H1 (cell line): ENCODE data around the gene BCL2L1. TPM values are rescaled to one million over a fixed set of nuclear protein-coding genes. Genes with fewer than 3 reads are reported as not detected.
A peak's percentile ranks its signal among the peaks of the same experiment; 100 is the strongest.

Experiments
- CTCF ChIA-PET: fragments of 300-600 bp; sonication (Branson Sonifier 250); formaldehyde crosslinking; loops from one replicate; lab custom pipeline; 2021; ENCODE audit not compliant: partially characterized antibody; lab: Charles Lee
- POLR2A ChIA-PET: fragments of 300-600 bp; sonication (Branson Sonifier 250); formaldehyde crosslinking; loops from one replicate; lab custom pipeline; 2021; ENCODE audit warnings: inconsistent platforms; ENCODE audit not compliant: partially characterized antibody; lab: Charles Lee
- DNase-seq, 2 experiments: peaks; one replicate each; pipeline versions ENCODE4 v3.0.0 to v3.0.0-alpha.2; 2010 to 2022; ENCODE audit warnings: low spot score in 2 of 2, low read depth in 1 of 2, mixed read lengths in 1 of 2
- FAIRE-seq: peaks from 2 replicates; lab custom pipeline; 2011; peaks lifted over from hg19 to GRCh38; lab: Jason Lieb, UNC
- H2AFZ ChIP-seq: 2 replicates; pipeline ENCODE4 v1.8.1; 2012; ENCODE audit warnings: low read length, inconsistent platforms
- H2AK5ac ChIP-seq: 2 replicates; pipeline ENCODE4 v1.6.1; 2013; ENCODE audit warnings: low read depth, low read length
- H2BK120ac ChIP-seq: replicated peaks from 2 replicates; pipeline ENCODE3; 2013; ENCODE audit warnings: low read depth, low read length, inconsistent platforms
- H2BK12ac ChIP-seq: 2 replicates; pipeline ENCODE4 v1.6.1; 2013; ENCODE audit warnings: low read depth, low read length
- H2BK15ac ChIP-seq: 2 replicates; pipeline ENCODE4 v1.6.1; 2013; ENCODE audit warnings: low read length
- H2BK20ac ChIP-seq: 2 replicates; pipeline ENCODE4 v1.6.1; 2013; ENCODE audit warnings: low read length
- H2BK5ac ChIP-seq: 2 replicates; pipeline ENCODE4 v1.6.1; 2013; ENCODE audit warnings: low read depth, low read length
- H3K14ac ChIP-seq: 2 replicates; pipeline ENCODE4 v1.6.1; 2013; ENCODE audit warnings: inconsistent platforms; ENCODE audit not compliant: insufficient read length
- H3K18ac ChIP-seq: 2 replicates; pipeline ENCODE4 v1.6.1; 2013; ENCODE audit warnings: low read length; ENCODE audit errors: extremely low read depth
- H3K23ac ChIP-seq: 2 replicates; pipeline ENCODE4 v1.6.1; 2013; ENCODE audit warnings: inconsistent platforms; ENCODE audit not compliant: insufficient read length
- H3K23me2 ChIP-seq: 2 replicates; pipeline ENCODE4 v1.6.1; 2013; ENCODE audit warnings: low read depth, low read length
- H3K27ac ChIP-seq: 2 replicates; pipeline ENCODE4 v1.6.1; 2011; ENCODE audit warnings: low read depth, low read length, inconsistent platforms
- H3K27me3 ChIP-seq, 4 experiments: replicated peaks in 1 of 4; 1 replicate in 1 of 4; 2 replicates in 3 of 4; pipeline versions ENCODE4 v1.6.1 to v1.8.1; 2011 to 2013; ENCODE audit warnings: low read length in 3 of 4, mild to moderate bottlenecking in 3 of 4, inconsistent platforms in 2 of 4, mixed read lengths in 2 of 4, moderate library complexity in 1 of 4; ENCODE audit not compliant: control insufficient read depth in 3 of 4, insufficient read depth in 3 of 4; ENCODE audit errors: extremely low read depth in 1 of 4
- H3K36me3 ChIP-seq, 4 experiments: 2 replicates each; pipeline versions ENCODE4 v1.6.1 to v1.8.1; 2011 to 2013; ENCODE audit warnings: mild to moderate bottlenecking in 4 of 4, low read length in 3 of 4, moderate library complexity in 2 of 4, control low read depth in 1 of 4, inconsistent platforms in 1 of 4; ENCODE audit not compliant: insufficient read depth in 4 of 4, control insufficient read depth in 2 of 4
- H3K4ac ChIP-seq: replicated peaks from 2 replicates; pipeline ENCODE3; 2013; ENCODE audit warnings: low read length, low read depth, mixed read lengths, inconsistent platforms; ENCODE audit not compliant: insufficient read length
- H3K4me1 ChIP-seq, 4 experiments: replicated peaks in 1 of 4; 1 replicate in 1 of 4; 2 replicates in 3 of 4; pipeline versions ENCODE4 v1.6.1 to v1.8.1; 2011 to 2013; ENCODE audit warnings: low read length in 3 of 4, inconsistent platforms in 2 of 4, mixed read lengths in 1 of 4; ENCODE audit not compliant: insufficient read depth in 4 of 4, control insufficient read depth in 3 of 4
- H3K4me2 ChIP-seq, 2 experiments: 2 replicates each; pipeline versions ENCODE4 v1.6.1 to v1.8.1; 2011 to 2013; ENCODE audit warnings: low read depth in 2 of 2, low read length in 2 of 2, control low read depth in 1 of 2, inconsistent platforms in 1 of 2, mild to moderate bottlenecking in 1 of 2; ENCODE audit not compliant: insufficient read depth in 1 of 2
- H3K4me3 ChIP-seq, 4 experiments: fragments of 200-600, 300-600 bp in 1 of 4; sonication (generic), shearing (Covaris generic), sonication (Bioruptor Twin) in 1 of 4; 2 replicates each; pipeline versions ENCODE4 v1.5.1 to v1.8.1; 2011 to 2016; ENCODE audit warnings: low read length in 4 of 4, low read depth in 3 of 4, control low read depth in 2 of 4, inconsistent platforms in 2 of 4, mild to moderate bottlenecking in 2 of 4, mixed read lengths in 1 of 4, moderate library complexity in 1 of 4; ENCODE audit not compliant: insufficient read depth in 2 of 4; ENCODE audit errors: extremely low read depth in 1 of 4
- H3K56ac ChIP-seq: replicated peaks from 2 replicates; pipeline ENCODE3; 2013; ENCODE audit warnings: low read depth, mild to moderate bottlenecking, mixed read lengths, low read length, inconsistent platforms; ENCODE audit not compliant: insufficient read length
- H3K79me1 ChIP-seq: 2 replicates; pipeline ENCODE4 v1.6.1; 2013; ENCODE audit warnings: low read depth, low read length, control low read depth
- H3K79me2 ChIP-seq, 2 experiments: 2 replicates each; pipeline versions ENCODE4 v1.6.1 to v1.8.1; 2012 to 2013; ENCODE audit warnings: low read length in 2 of 2, mild to moderate bottlenecking in 2 of 2, inconsistent platforms in 1 of 2; ENCODE audit not compliant: insufficient read depth in 2 of 2, control insufficient read depth in 1 of 2
- H3K9ac ChIP-seq, 4 experiments: replicated peaks in 1 of 4; 1 replicate in 1 of 4; 2 replicates in 3 of 4; pipeline versions ENCODE4 v1.6.1 to v1.8.1; 2011 to 2013; ENCODE audit warnings: low read depth in 3 of 4, low read length in 3 of 4, control low read depth in 2 of 4, mild to moderate bottlenecking in 2 of 4, moderate library complexity in 2 of 4, inconsistent platforms in 1 of 4; ENCODE audit errors: extremely low read depth in 1 of 4
- H3K9me3 ChIP-seq, 2 experiments: 2 replicates each; pipeline versions ENCODE4 v1.6.1 to v1.8.1; 2012 to 2013; ENCODE audit warnings: mild to moderate bottlenecking in 2 of 2, moderate library complexity in 2 of 2, control low read depth in 1 of 2, inconsistent platforms in 1 of 2, low read depth in 1 of 2, low read length in 1 of 2, mixed read lengths in 1 of 2; ENCODE audit not compliant: insufficient read depth in 2 of 2
- H4K20me1 ChIP-seq, 2 experiments: replicated peaks in 1 of 2; 2 replicates each; pipeline versions ENCODE3 to v1.8.1; 2011 to 2013; ENCODE audit warnings: inconsistent platforms in 2 of 2, low read length in 2 of 2, mild to moderate bottlenecking in 1 of 2; ENCODE audit not compliant: insufficient read depth in 2 of 2, control insufficient read depth in 1 of 2
- H4K5ac ChIP-seq: 2 replicates; pipeline ENCODE4 v1.6.1; 2013; ENCODE audit warnings: low read length, low read depth, mixed read lengths, inconsistent platforms; ENCODE audit not compliant: insufficient read length
- H4K8ac ChIP-seq: 2 replicates; pipeline ENCODE4 v1.8.0; 2013; ENCODE audit warnings: mild to moderate bottlenecking, moderate library complexity, low read length, inconsistent platforms; ENCODE audit not compliant: insufficient read depth; ENCODE audit errors: extremely low read depth
- H4K91ac ChIP-seq: replicated peaks from 2 replicates; pipeline ENCODE3; 2013; ENCODE audit warnings: low read length, mixed read lengths, inconsistent platforms; ENCODE audit not compliant: insufficient read length
- BACH1 ChIP-seq: IDR thresholded peaks from 2 replicates; pipeline ENCODE4 v1.6.1; 2012; ENCODE audit warnings: low read length, improper control_type of control experiment
- BRCA1 ChIP-seq: IDR thresholded peaks from 2 replicates; pipeline ENCODE4 v1.6.1; 2012; ENCODE audit warnings: low read depth, low read length, improper control_type of control experiment
- CHD1 ChIP-seq: IDR thresholded peaks from 2 replicates; pipeline ENCODE4 v1.6.1; 2012; ENCODE audit warnings: low read depth, low read length, improper control_type of control experiment
- E2F6 ChIP-seq: IDR thresholded peaks from 2 replicates; pipeline ENCODE4 v1.6.1; 2012; ENCODE audit warnings: inconsistent platforms
- JUND ChIP-seq: IDR thresholded peaks from 2 replicates; pipeline ENCODE4 v1.6.1; 2011; ENCODE audit warnings: mild to moderate bottlenecking, improper control_type of control experiment, low read length
- PHF8 ChIP-seq: fragments of 200-600 bp; sonication (generic); conservative IDR thresholded peaks from 2 replicates; pipeline ENCODE4 v1.7.1; 2012; ENCODE audit warnings: low read depth, mild to moderate bottlenecking, inconsistent platforms, low read length, moderate library complexity
- POLR2A ChIP-seq, 2 experiments: IDR thresholded peaks; 1 replicate in 1 of 2; 2 replicates in 1 of 2; pipeline ENCODE4 v1.6.1; 2011; ENCODE audit warnings: low read depth in 2 of 2, low read length in 2 of 2, mild to moderate bottlenecking in 2 of 2; ENCODE audit errors: control extremely low read depth in 1 of 2
- RFX5 ChIP-seq: IDR thresholded peaks from 2 replicates; pipeline ENCODE4 v1.6.1; 2011; ENCODE audit warnings: low read depth, low read length, improper control_type of control experiment, borderline replicate concordance
- SP1 ChIP-seq: IDR thresholded peaks from 2 replicates; pipeline ENCODE4 v1.6.1; 2011; ENCODE audit warnings: low read depth, low read length
- TBP ChIP-seq: IDR thresholded peaks from 2 replicates; pipeline ENCODE4 v1.6.1; 2011; ENCODE audit warnings: low read depth, low read length, improper control_type of control experiment
- TCF12 ChIP-seq: IDR thresholded peaks from 2 replicates; pipeline ENCODE4 v1.6.1; 2011; ENCODE audit warnings: low read depth, mild to moderate bottlenecking, low read length
- WGBS, 2 experiments: shearing (Covaris generic) in 1 of 2; methylation state at CpG; one replicate each; pipeline versions ENCODE4 v1.1.6 to v1.1.7; 2013 to 2015; ENCODE audit warnings: low lambda C conversion rate in 2 of 2, mixed read lengths in 2 of 2, inconsistent platforms in 1 of 2, low coverage in 1 of 2, missing lambda C conversion rate in 1 of 2; ENCODE audit not compliant: insufficient replicate concordance in 2 of 2, insufficient coverage in 1 of 2, insufficient read length in 1 of 2; ENCODE audit errors: extremely low coverage in 1 of 2, missing lambda C conversion rate in 1 of 2; 5-methylcytosine and 5-hydroxymethylcytosine counted together
- polyA plus RNA-seq, 7 experiments: library from polyadenylated mRNA; depleted of rRNA in 3 of 7; stranded (reverse) in 5 of 7; unstranded in 2 of 7; fragments of >200 nt in 5 of 7; fragments of 200-250 nt in 2 of 7; gene quantifications; 1 replicate in 5 of 7; 2 replicates in 1 of 7; 4 replicates in 1 of 7; pipeline versions ENCODE4 v1.2.1 to v1.2.3, GENCODE V29; 2011 to 2013; ENCODE audit warnings: missing spikeins in 2 of 7, mixed read lengths in 2 of 7
- total RNA-seq: library from RNA; stranded (reverse); fragmentation: NEBNext Ultra II Directional; extraction: Animal tissue kit (Norgen Biotek cat#: 25700); gene quantifications from 2 replicates; pipeline ENCODE4 v1.2.1, GENCODE V29; 2021

BCL2L1 gene
- total and polyA plus RNA-seq, 2 of the 8 experiments (the other 6 are each of a cell fraction or from before 2014, with no cell fraction given), result 64.9 to 66.1 TPM

DNA sequence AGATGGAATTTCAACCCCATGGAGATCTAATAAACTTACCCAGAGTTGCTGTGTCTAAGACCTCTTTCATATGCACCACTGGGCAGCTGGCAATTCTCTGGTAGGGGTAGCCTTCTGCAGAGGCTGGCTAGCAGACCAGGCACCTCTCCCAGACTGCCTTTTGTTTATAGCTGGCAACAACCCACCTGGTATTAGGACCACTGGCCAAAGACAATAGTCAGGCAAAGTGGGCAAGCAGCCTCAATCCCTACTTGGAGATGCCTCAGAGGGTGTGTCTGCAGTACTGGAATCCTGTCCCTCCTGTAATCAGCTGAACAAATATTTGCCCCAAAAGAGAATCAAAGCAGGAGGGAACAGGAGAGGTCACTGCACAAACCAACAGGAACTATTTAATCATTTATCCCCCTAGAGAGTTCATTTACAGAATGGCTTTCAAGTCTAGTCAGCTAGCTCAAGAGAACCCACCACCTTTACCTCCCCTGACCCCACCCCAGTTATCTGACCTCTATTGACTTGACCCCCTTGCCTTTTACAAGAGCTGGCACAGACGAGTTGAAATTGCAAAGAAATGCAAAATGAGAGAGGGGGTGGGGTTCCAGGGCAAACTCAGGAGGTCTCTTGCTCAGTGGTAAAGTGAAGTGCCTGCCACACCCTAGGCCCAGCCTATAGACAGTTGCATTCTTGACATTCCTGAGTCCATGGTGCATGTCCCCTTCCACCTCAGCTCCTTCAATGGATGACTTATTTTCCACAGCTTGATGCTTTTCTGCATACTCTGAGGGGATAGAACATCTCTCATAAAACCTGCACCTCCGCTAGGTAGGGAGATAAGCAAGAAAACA, 2.8 kb downstream of the BCL2L1 start:
- no peak overlapping the region for H3K14ac ChIP-seq
- H3K9me3 ChIP-seq, result no peaks in the 10 kb centered on the region
- H4K91ac ChIP-seq, result no peak overlapping the region
- 43% methylated on average over 2 of the region's 2 CpGs; no CpG with 5 or more reads in 1 of the 2 experiments for WGBS, 2 experiments
- H4K8ac ChIP-seq, result no peak overlapping the region
- H2BK120ac ChIP-seq, result peak overlapping the region; percentile 22
- no peaks in the 10 kb centered on the region for H3K27me3 ChIP-seq
- FAIRE-seq (no peak), DNase-seq (no peak)
- H2BK20ac ChIP-seq, result peak overlapping the region; percentile 62; the same call in 1 of the 2 replicates
- H3K4me2 ChIP-seq, result peak overlapping the region; percentile 84 to 88
- peaks cover 13 to 71% of the 10 kb centered on the region in 2 experiments for H3K79me2 ChIP-seq
- peaks cover 0 to 6% of the 10 kb centered on the region in 2 experiments for H4K20me1 ChIP-seq
- 0 out of 2 replicates have a peak overlapping the region, but pooled peaks have one; percentile 62 for H2BK15ac ChIP-seq
- peaks cover 0 to 12% (median 6%) of the 10 kb centered on the region in 4 experiments; a peak in 6 of 8 replicates for H3K36me3 ChIP-seq
- peaks cover 17 to 40% (median 38%) of the 10 kb centered on the region in 4 experiments for H3K4me1 ChIP-seq
- H2BK12ac ChIP-seq, result peak overlapping the region; percentile 94; the same call in 1 of the 2 replicates
- peaks cover 4% of the 10 kb centered on the region for H3K23me2 ChIP-seq
- H3K56ac ChIP-seq, result no peak overlapping the region
- POLR2A ChIA-PET, result interaction anchor here (1.0 to 9.7 kb wide), 11 partner anchors 9 to 113 kb away, joined by 3 to 108 read pairs (median 7); no protein-coding TSS in a partner anchor
- peak overlapping the region; percentile 48 to 94 (median 70); a peak in 5 of 8 replicates for H3K4me3 ChIP-seq
- peak overlapping the region; percentile 90; the same call in 1 of the 2 replicates for H2BK5ac ChIP-seq
- no peak overlapping the region for H4K5ac ChIP-seq
- no peak overlapping the region for H2AFZ ChIP-seq
- CTCF ChIA-PET, result interaction anchor here (0.6 to 8.6 kb wide), 15 partner anchors 10 to 160 kb away, joined by 3 to 151 read pairs (median 4); partner anchors contain the start of gene TPX2
- H2AK5ac ChIP-seq, result peak overlapping the region; percentile 7; the same call in 1 of the 2 replicates
- no peak overlapping the region for H3K4ac ChIP-seq
- peak overlapping the region; percentile 27; the same call in 1 of the 2 replicates for H3K27ac ChIP-seq
- peak overlapping the region; percentile 54; the same call in 1 of the 2 replicates for H3K18ac ChIP-seq
- H3K9ac ChIP-seq, result 0 out of 7 replicates have a peak overlapping the region, but pooled peaks of 1 of the 4 experiments have one; percentile 24
- no peaks in the 10 kb centered on the region; the same call in 1 of the 2 replicates for H3K79me1 ChIP-seq
- H3K23ac ChIP-seq, result no peak overlapping the region
- no peak for TF ChIP-seq PHF8
- TF ChIP-seq BACH1, result no peak
- no peak for TF ChIP-seq E2F6
- peak; percentile 64 for TF ChIP-seq SP1
- TF ChIP-seq CHD1, result no peak
- TF ChIP-seq TBP, result 0 out of 2 replicates have a peak, but pooled peaks have one; percentile 30
- TF ChIP-seq POLR2A (IDR thresholded peaks at IDR 0.05; ENCODE audit: control extremely low read depth in 1 of 2, low read depth in 2 of 2, low read length in 2 of 2), result peak in 1 of 2 experiments; percentile 53; a peak in 2 of 3 replicates
- TF ChIP-seq RFX5, result no peak
- TF ChIP-seq BRCA1, result no peak
- TF ChIP-seq JUND, result no peak
- TF ChIP-seq TCF12, result 0 out of 2 replicates have a peak, but pooled peaks have one; percentile 29
